Ascending aorta (tissue), 2 donors: ENCODE data around the gene ZNF785. TPM values are rescaled to one million over a fixed set of nuclear protein-coding genes. Genes with fewer than 3 reads are reported as not detected.
A peak's percentile ranks its signal among the peaks of the same experiment; 100 is the strongest.

Experiments used
- DNase-seq, 2 donors: peaks; one replicate each; pipeline ENCODE4 v3.0.0-alpha.2; 2019; ENCODE audit warnings: low spot score in 2 of 2
- H3K27ac ChIP-seq, 2 donors: fragments of 200-600 bp; sonication (generic); one replicate each; pipeline ENCODE4 v1.5.1; 2016 to 2017; ENCODE audit warnings: mild to moderate bottlenecking in 1 of 2
- H3K27me3 ChIP-seq: fragments of 200-600 bp; sonication (generic); one replicate; pipeline ENCODE4 v1.5.1; 2017
- H3K36me3 ChIP-seq, 2 donors: fragments of 200-600 bp; sonication (generic); one replicate each; pipeline ENCODE4 v1.5.1; 2016
- H3K4me1 ChIP-seq, 2 donors: fragments of 200-600 bp; sonication (generic); one replicate each; pipeline ENCODE4 v1.5.1; 2016 to 2017; ENCODE audit warnings: mild to moderate bottlenecking in 1 of 2
- H3K4me3 ChIP-seq, 2 donors: fragments of 200-600 bp; sonication (generic); one replicate each; pipeline ENCODE4 v1.5.1; 2016 to 2017; ENCODE audit warnings: mild to moderate bottlenecking in 1 of 2
- H3K9me3 ChIP-seq, 2 donors: fragments of 200-600 bp; sonication (generic); one replicate each; pipeline ENCODE4 v1.5.1; 2016
- CTCF ChIP-seq, 3 experiments: fragments of 200-600 bp in 2 of 3; fragments of 450-650 bp in 1 of 3; sonication (generic) in 2 of 3; IDR thresholded peaks; one replicate each; pipeline ENCODE4 v1.5.1; 2016 to 2019; ENCODE audit warnings: antibody characterized with exemption in 3 of 3, mild to moderate bottlenecking in 1 of 3, moderate library complexity in 1 of 3
- intact Hi-C: fragments of 100-400 bp; cut with DNase I; formaldehyde crosslinking; loops from one replicate; pipeline ENCODE4 v1.15.1; 2023
- total RNA-seq: library from RNA; depleted of rRNA; stranded (reverse); fragments of >200 nt; gene quantifications from one replicate; pipeline ENCODE4 v1.1.0, GENCODE V29; 2016

The ZNF785 gene
- total RNA-seq, 1 donor from 2014 or later = 12.1 TPM

GRCh38 chr16:30535777-30536190 is 49.7 kb downstream of the ZNF785 start:
- peak in 1 of 2 donors; percentile 75 for DNase-seq
- intact Hi-C loops = loop anchor here (1.0 to 2.0 kb wide), 5 partner anchors 35 to 123 kb away; partner anchors contain the start of genes DCTPP1, FBRS, SEPHS2 and ZNF688
- Histone ChIP-seq H3K27ac (peak overlapping the region; percentile 86 to 96), H3K4me1 (peaks cover 11 to 12% of the 10 kb centered on the region in 2 donors), H3K27me3 (no peaks in the 10 kb centered on the region), H3K9me3 (no peaks in the 10 kb centered on the region), H3K4me3 (peak overlapping the region; percentile 69 to 93), H3K36me3 (peaks cover 16 to 18% of the 10 kb centered on the region in 2 donors)
- TF ChIP-seq CTCF (IDR thresholded peaks at IDR 0.05) = peak; percentile 36 to 52 (median 43)

GRCh38 chr16:30535106-30535776 is 50.3 kb downstream of the ZNF785 start:
- peak overlapping the region; percentile 86 to 96 for H3K27ac ChIP-seq
- no peaks in the 10 kb centered on the region for H3K9me3 ChIP-seq
- H3K27me3 ChIP-seq = no peaks in the 10 kb centered on the region
- no peak for DNase-seq
- peaks cover 18 to 19% of the 10 kb centered on the region in 2 donors for H3K36me3 ChIP-seq
- H3K4me1 ChIP-seq = peaks cover 11 to 12% of the 10 kb centered on the region in 2 donors
- no peak for TF ChIP-seq CTCF (IDR thresholded peaks at IDR 0.05)
- intact Hi-C loops = loop anchor here (1.0 to 2.0 kb wide), 5 partner anchors 36 to 124 kb away; partner anchors contain the start of genes DCTPP1, FBRS, SEPHS2 and ZNF688
- H3K4me3 ChIP-seq = peak overlapping the region; percentile 69 to 93

GRCh38 chr16:30534368-30535105 is 51.0 kb downstream of the ZNF785 start, which contains the start of gene ZNF747:
Gene ZNF747 (minus strand): TSS chr16:30534858. CDS start chr16:30534679, 179 bp downstream.
- peak within 1 kb of the TSS; percentile 86 to 96 for H3K27ac ChIP-seq
- peak in 1 of 3 experiments; percentile 8 for TF ChIP-seq CTCF (IDR thresholded peaks at IDR 0.05)
- peak within 1 kb of the TSS; percentile 69 to 93 for H3K4me3 ChIP-seq
- peaks cover 18 to 19% of the 10 kb centered on the region in 2 donors for H3K36me3 ChIP-seq
- DNase-seq = peak; percentile 61 to 95
- intact Hi-C loops = loop anchor here (1.0 to 5.0 kb wide), 7 partner anchors 24 to 124 kb away; partner anchors contain the start of genes DCTPP1, FBRS, SEPHS2 and ZNF688
- no peaks in the 10 kb centered on the region for H3K27me3 ChIP-seq
- peaks cover 11 to 12% of the 10 kb centered on the region in 2 donors for H3K4me1 ChIP-seq
- H3K9me3 ChIP-seq = no peaks in the 10 kb centered on the region

GRCh38 chr16:30533748-30534367 is 51.6 kb downstream of the ZNF785 start:
- Histone ChIP-seq H3K36me3 (peaks cover 18 to 19% of the 10 kb centered on the region in 2 donors), H3K9me3 (no peaks in the 10 kb centered on the region), H3K27me3 (no peaks in the 10 kb centered on the region), H3K4me1 (peaks cover 11 to 12% of the 10 kb centered on the region in 2 donors), H3K27ac (peak overlapping the region; percentile 86 to 96), H3K4me3 (peak overlapping the region; percentile 69 to 93)
- no peak for DNase-seq
- intact Hi-C loops = loop anchor here (1.0 to 5.0 kb wide), 6 partner anchors 24 to 125 kb away; partner anchors contain the start of genes DCTPP1, FBRS, SEPHS2 and ZNF688
- no peak for TF ChIP-seq CTCF (IDR thresholded peaks at IDR 0.05)

- intact Hi-C loops = loop anchor here (5.0 kb wide), 1 partner anchor 99 kb away; no protein-coding TSS in a partner anchor
- Histone ChIP-seq H3K9me3 (no peaks in the 10 kb centered on the region), H3K36me3 (peaks cover 18 to 19% of the 10 kb centered on the region in 2 donors), H3K27ac (no peak overlapping the region), H3K27me3 (no peaks in the 10 kb centered on the region), H3K4me1 (peaks cover 11 to 12% of the 10 kb centered on the region in 2 donors), H3K4me3 (peak overlapping the region in 1 of 2 donors; percentile 93)
- TF ChIP-seq CTCF (IDR thresholded peaks at IDR 0.05) = no peak
- no peak for DNase-seq
These were observed 52.4 kb downstream of the ZNF785 start for GRCh38 chr16:30533146-30533522.
